Keratinocyte (primary cell): ENCODE data around the gene MRPL16. TPM values are rescaled to one million over a fixed set of nuclear protein-coding genes. Genes with fewer than 3 reads are reported as not detected.

Experiments
- DNase-seq: peaks from one replicate; pipeline ENCODE4 v3.0.0-alpha.2; 2011; ENCODE audit warnings: low read depth, missing footprints, low spot score
- FAIRE-seq: peaks from 2 replicates; lab custom pipeline; 2011; peaks lifted over from hg19 to GRCh38; lab: Jason Lieb, UNC
- H2AFZ ChIP-seq: 2 replicates; pipeline ENCODE4 v1.6.0; 2012; ENCODE audit warnings: low read length, control low read depth, inconsistent platforms; ENCODE audit not compliant: control insufficient read depth
- H3K27ac ChIP-seq: 2 replicates; pipeline ENCODE4 v1.5.1; 2011; ENCODE audit warnings: low read length; ENCODE audit not compliant: control insufficient read depth, insufficient read depth
- H3K27me3 ChIP-seq: 3 replicates; pipeline ENCODE4 v1.6.0; 2011; ENCODE audit warnings: low read length; ENCODE audit not compliant: control insufficient read depth, insufficient read depth; ENCODE audit errors: extremely low read depth
- H3K36me3 ChIP-seq, 2 experiments: 2 replicates in 1 of 2; 3 replicates in 1 of 2; pipeline ENCODE4 v1.5.1; 2011; ENCODE audit warnings: low read length in 2 of 2, mild to moderate bottlenecking in 1 of 2; ENCODE audit not compliant: control insufficient read depth in 2 of 2, insufficient read depth in 2 of 2; ENCODE audit errors: extremely low read depth in 1 of 2
- H3K4me1 ChIP-seq: 3 replicates; pipeline ENCODE4 v1.5.1; 2011; ENCODE audit warnings: low read length; ENCODE audit not compliant: control insufficient read depth, insufficient read depth; ENCODE audit errors: extremely low read depth
- H3K4me2 ChIP-seq: 3 replicates; pipeline ENCODE4 v1.6.0; 2011; ENCODE audit warnings: low read depth, low read length; ENCODE audit not compliant: control insufficient read depth, insufficient read depth; ENCODE audit errors: extremely low read depth
- H3K4me3 ChIP-seq, 3 experiments: fragments of 200-600 bp in 1 of 3; sonication (generic) in 1 of 3; 2 replicates in 2 of 3; 3 replicates in 1 of 3; pipeline ENCODE4 v1.5.1; 2011 to 2016; ENCODE audit warnings: low read length in 3 of 3, mild to moderate bottlenecking in 3 of 3, control low read depth in 2 of 3, inconsistent platforms in 1 of 3, low read depth in 1 of 3, mixed read lengths in 1 of 3, mixed run types in 1 of 3, moderate library complexity in 1 of 3; ENCODE audit not compliant: control insufficient read depth in 2 of 3, insufficient read depth in 2 of 3; ENCODE audit errors: extremely low read depth in 1 of 3
- H3K79me2 ChIP-seq: 2 replicates; pipeline ENCODE4 v1.6.0; 2012; ENCODE audit warnings: low read length; ENCODE audit not compliant: control insufficient read depth, insufficient read depth
- H3K9ac ChIP-seq: 3 replicates; pipeline ENCODE4 v1.6.0; 2011; ENCODE audit warnings: low read length; ENCODE audit not compliant: control insufficient read depth, insufficient read depth; ENCODE audit errors: extremely low read depth
- H3K9me1 ChIP-seq: 3 replicates; pipeline ENCODE4 v1.6.0; 2011; ENCODE audit warnings: low read length; ENCODE audit not compliant: control insufficient read depth, insufficient read depth; ENCODE audit errors: extremely low read depth
- H3K9me3 ChIP-seq: 2 replicates; pipeline ENCODE4 v1.5.1; 2012; ENCODE audit warnings: low read depth, low read length; ENCODE audit not compliant: control insufficient read depth
- H4K20me1 ChIP-seq: 3 replicates; pipeline ENCODE4 v1.6.0; 2011; ENCODE audit warnings: low read length; ENCODE audit not compliant: control insufficient read depth, insufficient read depth; ENCODE audit errors: extremely low read depth
- EZH2 ChIP-seq: IDR thresholded peaks from one replicate; pipeline ENCODE4 v1.6.1; 2012; ENCODE audit warnings: inconsistent platforms, mild to moderate bottlenecking, low read length, moderate library complexity
- dilution Hi-C: fragments of 300-500 bp; cut with MboI; formaldehyde crosslinking; loops from one replicate; pipeline ENCODE4 v1.7.0; 2020; ENCODE audit warnings: low sequenced_read_pairs; ENCODE audit not compliant: extremely low pct_ligation_motif_present
- polyA plus RNA-seq, 5 experiments: library from polyadenylated mRNA; depleted of rRNA in 3 of 5; stranded (reverse) in 3 of 5; stranded (forward) in 1 of 5; unstranded in 1 of 5; fragments of >200 nt; gene quantifications; 1 replicate in 1 of 5; 2 replicates in 3 of 5; 3 replicates in 1 of 5; pipeline versions ENCODE4 v1.2.1 to v1.2.3, GENCODE V29; 2011 to 2012; ENCODE audit warnings: missing spikeins in 2 of 5, low read depth in 1 of 5, low replicate concordance in 1 of 5
- TF ChIP-seq, protein P1 (sequence below), 3 experiments: IDR thresholded peaks in 1 of 3; conservative IDR thresholded peaks in 1 of 3; optimal IDR thresholded peaks in 1 of 3; 2 replicates in 2 of 3; 3 replicates in 1 of 3; pipeline versions ENCODE3 to v1.5.1; 2011; ENCODE audit warnings: low read length in 3 of 3, mild to moderate bottlenecking in 3 of 3, moderate library complexity in 2 of 3, control low read depth in 1 of 3, inconsistent platforms in 1 of 3; ENCODE audit not compliant: insufficient read depth in 2 of 3; ENCODE audit errors: extremely low read depth in 1 of 3

Gene MRPL16
- polyA plus RNA-seq, 1 donor (not counting 4 experiments of a cell fraction or from before 2014, with no cell fraction given): 72.1 TPM

DNA sequence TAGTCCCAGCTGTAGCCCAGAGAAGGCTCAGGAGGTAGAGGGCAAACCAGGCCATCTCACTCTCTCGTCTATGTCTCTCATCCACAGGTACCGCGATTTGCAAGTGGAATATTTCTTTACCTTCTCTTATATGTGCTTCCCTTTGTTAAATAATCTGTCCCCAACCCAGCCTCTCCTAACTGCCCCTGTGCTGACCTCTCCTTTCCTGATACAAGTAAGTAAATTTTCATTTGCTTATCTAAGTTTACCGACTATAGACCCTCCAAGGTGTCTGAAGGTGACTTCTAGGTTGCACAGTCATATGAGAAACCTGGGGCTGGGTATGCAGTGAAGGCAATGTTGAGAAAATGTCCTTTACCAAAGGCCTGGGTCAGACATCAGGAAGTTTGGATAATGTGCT is 34.8 kb upstream of the MRPL16 start, which contains the start of gene CBLIF:
Gene CBLIF, minus strand, starts transcription at position 101 of the 400 bp plus-strand sequence. Its CDS starts 46 bp downstream, at position 55.
- Histone ChIP-seq H4K20me1 (no peaks in the 10 kb centered on the region), H2AFZ (no peak within 1 kb of the TSS), H3K4me2 (no peak within 1 kb of the TSS), H3K27me3 (no peaks in the 10 kb centered on the region), H3K9me1 (no peaks in the 10 kb centered on the region), H3K9me3 (no peaks in the 10 kb centered on the region), H3K9ac (no peak within 1 kb of the TSS), H3K36me3 (no peaks in the 10 kb centered on the region), H3K4me1 (no peaks in the 10 kb centered on the region), H3K4me3 (no peak within 1 kb of the TSS), H3K79me2 (no peaks in the 10 kb centered on the region), H3K27ac (no peak within 1 kb of the TSS)
- FAIRE-seq: no peak
- DNase-seq: no peak
- dilution Hi-C loops: no loop called here
- TF ChIP-seq EZH2: no peak
- TF ChIP-seq, protein P1, sequence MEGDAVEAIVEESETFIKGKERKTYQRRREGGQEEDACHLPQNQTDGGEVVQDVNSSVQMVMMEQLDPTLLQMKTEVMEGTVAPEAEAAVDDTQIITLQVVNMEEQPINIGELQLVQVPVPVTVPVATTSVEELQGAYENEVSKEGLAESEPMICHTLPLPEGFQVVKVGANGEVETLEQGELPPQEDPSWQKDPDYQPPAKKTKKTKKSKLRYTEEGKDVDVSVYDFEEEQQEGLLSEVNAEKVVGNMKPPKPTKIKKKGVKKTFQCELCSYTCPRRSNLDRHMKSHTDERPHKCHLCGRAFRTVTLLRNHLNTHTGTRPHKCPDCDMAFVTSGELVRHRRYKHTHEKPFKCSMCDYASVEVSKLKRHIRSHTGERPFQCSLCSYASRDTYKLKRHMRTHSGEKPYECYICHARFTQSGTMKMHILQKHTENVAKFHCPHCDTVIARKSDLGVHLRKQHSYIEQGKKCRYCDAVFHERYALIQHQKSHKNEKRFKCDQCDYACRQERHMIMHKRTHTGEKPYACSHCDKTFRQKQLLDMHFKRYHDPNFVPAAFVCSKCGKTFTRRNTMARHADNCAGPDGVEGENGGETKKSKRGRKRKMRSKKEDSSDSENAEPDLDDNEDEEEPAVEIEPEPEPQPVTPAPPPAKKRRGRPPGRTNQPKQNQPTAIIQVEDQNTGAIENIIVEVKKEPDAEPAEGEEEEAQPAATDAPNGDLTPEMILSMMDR (optimal IDR thresholded peaks at IDR 0.05 in 1 of 3, IDR thresholded peaks at IDR 0.05 in 1 of 3, conservative IDR thresholded peaks at IDR 0.05 in 1 of 3; ENCODE audit: extremely low read depth in 1 of 3, insufficient read depth in 2 of 3, low read length in 3 of 3): no peak

GRCh38 chr11:59842316-59842715 is 31.7 kb upstream of the MRPL16 start:
- Histone ChIP-seq H4K20me1 (no peaks in the 10 kb centered on the region), H3K27me3 (no peaks in the 10 kb centered on the region), H2AFZ (no peak overlapping the region), H3K4me2 (no peak overlapping the region), H3K4me1 (no peaks in the 10 kb centered on the region), H3K36me3 (no peaks in the 10 kb centered on the region), H3K79me2 (no peaks in the 10 kb centered on the region), H3K9me1 (no peaks in the 10 kb centered on the region), H3K9ac (no peak overlapping the region), H3K9me3 (no peaks in the 10 kb centered on the region), H3K4me3 (no peak overlapping the region), H3K27ac (no peak overlapping the region)
- dilution Hi-C loops: no loop called here
- DNase-seq (no peak), FAIRE-seq (no peak)
- no peak for TF ChIP-seq EZH2
- TF ChIP-seq, protein P1 (optimal IDR thresholded peaks at IDR 0.05 in 1 of 3, IDR thresholded peaks at IDR 0.05 in 1 of 3, conservative IDR thresholded peaks at IDR 0.05 in 1 of 3; ENCODE audit: extremely low read depth in 1 of 3, insufficient read depth in 2 of 3, low read length in 3 of 3): no peak
